ENCODE results near the gene ALDH4A1.

- TF ChIP-seq CTCF (IDR thresholded peaks at IDR 0.05) (peak in 1 of 3 donors; percentile 8), POLR2A (IDR thresholded peaks at IDR 0.05) (no peak)
Measured at GRCh38 chr1:18902523-18903290, at the start of gene ALDH4A1.

Measured in ovary (tissue), 3 donors.